Naive B cell (primary cell): Measurements from ENCODE around the gene GADD45B. TPM values are rescaled to one million over a fixed set of nuclear protein-coding genes. Genes with fewer than 3 reads are reported as not detected.

Experiments used
- ATAC-seq, 2 donors: fragments of 150-1000 bp; cut with Tn5 transposase; 2 replicates each; pipeline ENCODE4 v1.10.0; 2021; ENCODE audit warnings: low read depth in 2 of 2, mild to moderate bottlenecking in 2 of 2, moderate library complexity in 2 of 2
- DNase-seq: peaks from one replicate; pipeline ENCODE4 v3.0.0; 2022
- H3K27ac Mint-ChIP-seq, 6 donors: one replicate each; pipeline ENCODE4 v1.8.0; 2020 to 2022; ENCODE audit warnings: mild to moderate bottlenecking in 6 of 6, mixed read lengths in 6 of 6, moderate library complexity in 5 of 6, inconsistent platforms in 2 of 6
- H3K27me3 Mint-ChIP-seq, 3 donors: one replicate each; pipeline ENCODE4 v1.8.0; 2021 to 2022; ENCODE audit warnings: mixed read lengths in 3 of 3, mild to moderate bottlenecking in 1 of 3
- H3K36me3 Mint-ChIP-seq, 2 donors: one replicate each; pipeline ENCODE4 v1.8.0; 2020 to 2022; ENCODE audit warnings: mixed read lengths in 2 of 2, inconsistent platforms in 1 of 2, mild to moderate bottlenecking in 1 of 2
- H3K4me1 Mint-ChIP-seq, 3 donors: one replicate each; pipeline ENCODE4 v1.8.0; 2020 to 2022; ENCODE audit warnings: mixed read lengths in 3 of 3, inconsistent platforms in 1 of 3, mild to moderate bottlenecking in 1 of 3, moderate library complexity in 1 of 3
- H3K4me3 Mint-ChIP-seq, 8 donors: one replicate each; pipeline ENCODE4 v1.8.0; 2020 to 2022; ENCODE audit warnings: mild to moderate bottlenecking in 8 of 8, mixed read lengths in 8 of 8, moderate library complexity in 8 of 8, inconsistent platforms in 2 of 8
- H3K9me3 Mint-ChIP-seq, 7 donors: one replicate each; pipeline ENCODE4 v1.8.0; 2020 to 2022; ENCODE audit warnings: mixed read lengths in 7 of 7, mild to moderate bottlenecking in 5 of 7, inconsistent platforms in 2 of 7, moderate library complexity in 1 of 7
- polyA plus RNA-seq, 6 donors: library from polyadenylated mRNA; unstranded; fragments of 300-500 nt; fragmentation: Illumina TruSeq; gene quantifications; one replicate each; pipeline ENCODE4 v1.2.3, GENCODE V29; 2021; ENCODE audit warnings: low read depth in 6 of 6

The GADD45B gene
- 100 to 1,000 TPM in 3 of 6 donors, 10 to 100 TPM in 3; 40.2 to 177 (median 125) TPM for polyA plus RNA-seq

GRCh38 chr19:2475702-2476450 lies at the start of gene GADD45B:
Gene GADD45B, plus strand, starts transcription at chr19:2476127. Its CDS starts 232 bp downstream, at chr19:2476359.
- Mint-ChIP-seq H3K36me3 (no peaks in the 10 kb centered on the region), H3K27ac (peak within 1 kb of the TSS; percentile 96 to 99 (median 98)), H3K27me3 (peaks cover 0 to 3% (median 0%) of the 10 kb centered on the region in 3 donors), H3K4me1 (peaks cover 33 to 37% (median 35%) of the 10 kb centered on the region in 3 donors), H3K4me3 (peak within 1 kb of the TSS; percentile 93 to 100 (median 98)), H3K9me3 (peaks cover 0 to 4% (median 0%) of the 10 kb centered on the region in 7 donors)
- ATAC-seq = peak; percentile 60 to 66
- DNase-seq = peak; percentile 97

DNA sequence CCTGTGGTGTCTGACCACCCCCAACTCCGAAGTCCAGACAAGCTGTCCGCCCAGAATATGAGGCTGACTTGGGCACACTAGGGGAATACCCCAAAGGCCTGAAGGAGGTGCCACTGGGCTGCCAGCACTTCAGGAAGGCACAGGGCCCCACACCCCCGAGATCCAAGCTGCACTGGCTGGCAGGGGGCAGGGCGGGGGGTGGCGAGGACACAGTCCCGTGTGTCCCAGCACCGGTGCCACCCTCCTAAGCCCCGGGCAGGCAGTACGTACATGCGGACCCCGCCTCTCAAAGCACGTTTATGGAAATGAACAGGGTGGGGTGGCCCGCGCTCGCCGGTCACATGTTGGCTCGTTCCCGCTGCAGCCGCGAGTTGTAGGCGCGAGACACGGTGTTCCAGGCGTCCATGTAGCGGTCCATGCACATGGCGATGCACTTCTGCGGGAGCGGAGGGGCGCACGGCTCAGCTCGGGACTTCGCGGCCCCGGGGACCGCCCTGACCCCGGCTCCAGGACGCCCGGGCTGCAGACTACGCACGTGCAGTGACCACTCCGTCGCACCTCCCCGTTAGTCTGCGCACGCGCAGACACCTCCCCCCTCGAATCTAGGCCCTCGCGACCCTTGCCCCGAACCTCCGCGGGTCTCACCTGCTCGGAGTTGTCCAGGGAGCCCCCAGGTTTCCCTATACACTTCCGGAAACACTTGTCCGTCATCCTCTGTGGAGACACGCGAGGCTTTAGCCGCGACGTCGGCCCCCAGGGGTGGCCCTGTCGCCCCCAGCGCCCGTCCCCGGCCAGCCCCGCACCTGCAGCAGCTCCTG lies 49.1 kb upstream of the GADD45B start:
- ATAC-seq = peak; percentile 0 to 1
- H3K27me3 Mint-ChIP-seq = no peaks in the 10 kb centered on the region
- H3K4me3 Mint-ChIP-seq = peak overlapping the region; percentile 91 to 98 (median 96)
- peaks cover 15 to 18% (median 17%) of the 10 kb centered on the region in 3 donors for H3K4me1 Mint-ChIP-seq
- DNase-seq = peak; percentile 17
- no peaks in the 10 kb centered on the region for H3K9me3 Mint-ChIP-seq
- no peaks in the 10 kb centered on the region for H3K36me3 Mint-ChIP-seq
- peak overlapping the region in 4 of 6 donors; percentile 94 to 97 (median 96) for H3K27ac Mint-ChIP-seq

GRCh38 chr19:2427429-2428320 lies 48.3 kb upstream of the GADD45B start, which contains the start of gene TIMM13:
Gene TIMM13, minus strand, starts transcription at chr19:2427586. Its CDS starts 53 bp downstream, at chr19:2427533.
- Mint-ChIP-seq H3K36me3 (no peaks in the 10 kb centered on the region), H3K4me3 (peak within 1 kb of the TSS; percentile 91 to 98 (median 96)), H3K4me1 (peaks cover 15 to 18% (median 17%) of the 10 kb centered on the region in 3 donors), H3K9me3 (no peaks in the 10 kb centered on the region), H3K27me3 (no peaks in the 10 kb centered on the region), H3K27ac (peak within 1 kb of the TSS; percentile 95 to 98 (median 98))
- DNase-seq (peak; percentile 98), ATAC-seq (peak; percentile 94)

GRCh38 chr19:2428321-2428690 lies 47.6 kb upstream of the GADD45B start:
- Mint-ChIP-seq H3K27me3 (no peaks in the 10 kb centered on the region), H3K27ac (peak overlapping the region in 2 of 6 donors; percentile 96 to 98), H3K9me3 (no peaks in the 10 kb centered on the region), H3K36me3 (no peaks in the 10 kb centered on the region), H3K4me1 (peaks cover 15 to 18% (median 17%) of the 10 kb centered on the region in 3 donors), H3K4me3 (peak overlapping the region in 6 of 8 donors; percentile 91 to 98 (median 96))
- ATAC-seq = no peak
- no peak for DNase-seq

DNA sequence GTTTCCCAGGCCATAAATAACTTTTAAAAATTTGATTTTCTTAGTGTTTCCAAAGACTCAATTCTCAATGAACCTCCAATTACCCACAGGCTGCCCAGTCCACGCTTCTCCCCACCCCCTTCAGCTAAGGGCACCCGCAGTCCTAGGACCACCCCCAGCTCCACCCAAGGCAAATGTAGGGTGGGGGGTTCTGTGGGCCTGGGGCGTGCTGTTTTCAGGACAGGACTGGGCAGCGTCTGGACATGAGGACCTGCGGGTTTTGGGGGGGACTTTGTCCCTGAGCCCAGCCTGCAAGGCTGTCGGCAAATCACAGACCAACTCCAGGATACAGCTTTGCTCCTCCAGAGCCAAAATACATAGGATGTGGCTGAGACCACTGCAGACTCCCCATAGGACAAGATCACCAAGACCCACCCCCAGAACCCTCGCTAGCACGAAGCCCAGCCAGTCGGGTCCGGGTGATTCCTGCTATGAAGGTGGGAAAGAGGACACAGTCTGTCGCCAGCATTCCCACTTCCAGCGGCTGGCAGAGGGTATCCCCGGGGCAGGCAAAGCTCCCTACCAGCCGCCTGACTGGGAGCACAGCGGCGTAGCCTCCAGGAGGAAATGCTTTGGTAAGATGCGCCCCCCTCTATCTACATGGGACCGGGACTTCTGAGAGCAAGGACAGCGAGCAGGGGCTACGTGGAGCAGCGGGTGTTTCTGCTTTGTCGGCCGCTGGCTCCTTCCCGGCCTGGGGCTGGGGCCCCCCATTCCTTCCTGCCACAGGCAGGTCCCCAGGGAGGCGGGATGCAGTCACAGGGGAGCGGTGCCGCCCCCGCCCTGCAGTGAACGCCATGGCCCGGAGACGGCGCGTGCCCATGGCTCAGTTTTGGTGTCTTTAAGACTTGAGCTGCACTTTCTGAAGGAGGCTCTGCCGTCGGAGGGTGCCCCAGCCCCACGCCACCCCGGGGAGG lies 46.9 kb upstream of the GADD45B start:
- ATAC-seq (no peak), DNase-seq (no peak)
- Mint-ChIP-seq H3K36me3 (no peaks in the 10 kb centered on the region), H3K27ac (peak overlapping the region in 2 of 6 donors; percentile 12 to 15), H3K27me3 (no peaks in the 10 kb centered on the region), H3K4me1 (peaks cover 15 to 18% (median 17%) of the 10 kb centered on the region in 3 donors), H3K9me3 (no peaks in the 10 kb centered on the region), H3K4me3 (peak overlapping the region in 3 of 8 donors; percentile 4 to 61 (median 44))

- DNase-seq (no peak), ATAC-seq (no peak)
- no peaks in the 10 kb centered on the region for H3K9me3 Mint-ChIP-seq
- no peaks in the 10 kb centered on the region for H3K36me3 Mint-ChIP-seq
- no peaks in the 10 kb centered on the region for H3K27me3 Mint-ChIP-seq
- peak overlapping the region in 3 of 6 donors; percentile 47 to 69 (median 54) for H3K27ac Mint-ChIP-seq
- peaks cover 15 to 18% (median 17%) of the 10 kb centered on the region in 3 donors for H3K4me1 Mint-ChIP-seq
- peak overlapping the region in 3 of 8 donors; percentile 42 to 70 (median 61) for H3K4me3 Mint-ChIP-seq
Observed at GRCh38 chr19:2429917-2430535, 45.9 kb upstream of the GADD45B start.

DNA sequence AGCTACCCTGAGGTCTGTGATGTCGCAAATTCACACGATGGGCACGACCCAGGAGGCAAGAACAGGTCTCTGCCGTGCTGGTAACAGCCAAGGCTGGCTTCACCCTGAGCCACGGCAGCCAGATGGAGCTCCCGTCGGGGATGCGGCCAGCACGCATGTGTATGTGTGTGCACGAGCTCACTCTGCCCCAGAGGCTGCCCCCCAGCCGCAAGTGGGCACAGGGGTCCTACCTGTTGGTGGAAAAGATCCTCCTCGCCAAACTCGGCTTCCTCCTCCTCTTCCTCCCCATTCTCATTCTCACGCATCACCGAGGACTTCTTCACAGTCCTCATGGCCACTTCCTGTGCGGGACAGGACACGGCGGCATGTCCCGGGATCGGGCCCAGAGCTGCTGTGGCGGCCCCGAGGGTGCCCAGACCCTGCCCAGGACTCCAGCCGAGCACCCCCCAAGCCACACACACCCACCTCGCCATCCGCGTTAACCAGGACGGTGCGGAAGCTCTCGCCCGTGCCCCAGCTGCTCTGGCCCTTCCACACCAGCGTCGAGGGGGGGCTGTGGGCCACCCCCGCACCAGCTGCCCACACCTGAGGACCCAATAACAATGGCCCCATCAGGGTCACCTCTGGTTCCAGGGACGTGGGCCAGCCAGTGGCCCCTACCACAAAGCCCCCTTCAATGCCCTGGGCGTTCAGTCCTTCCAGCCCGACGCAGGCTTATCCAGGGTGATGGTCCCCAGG lies 44.4 kb upstream of the GADD45B start:
- H3K4me1 Mint-ChIP-seq = peaks cover 13 to 16% (median 13%) of the 10 kb centered on the region in 3 donors
- DNase-seq (no peak), ATAC-seq (no peak)
- no peak overlapping the region for H3K4me3 Mint-ChIP-seq
- no peaks in the 10 kb centered on the region for H3K27me3 Mint-ChIP-seq
- no peaks in the 10 kb centered on the region for H3K36me3 Mint-ChIP-seq
- H3K9me3 Mint-ChIP-seq = no peaks in the 10 kb centered on the region
- H3K27ac Mint-ChIP-seq = no peak overlapping the region

DNA sequence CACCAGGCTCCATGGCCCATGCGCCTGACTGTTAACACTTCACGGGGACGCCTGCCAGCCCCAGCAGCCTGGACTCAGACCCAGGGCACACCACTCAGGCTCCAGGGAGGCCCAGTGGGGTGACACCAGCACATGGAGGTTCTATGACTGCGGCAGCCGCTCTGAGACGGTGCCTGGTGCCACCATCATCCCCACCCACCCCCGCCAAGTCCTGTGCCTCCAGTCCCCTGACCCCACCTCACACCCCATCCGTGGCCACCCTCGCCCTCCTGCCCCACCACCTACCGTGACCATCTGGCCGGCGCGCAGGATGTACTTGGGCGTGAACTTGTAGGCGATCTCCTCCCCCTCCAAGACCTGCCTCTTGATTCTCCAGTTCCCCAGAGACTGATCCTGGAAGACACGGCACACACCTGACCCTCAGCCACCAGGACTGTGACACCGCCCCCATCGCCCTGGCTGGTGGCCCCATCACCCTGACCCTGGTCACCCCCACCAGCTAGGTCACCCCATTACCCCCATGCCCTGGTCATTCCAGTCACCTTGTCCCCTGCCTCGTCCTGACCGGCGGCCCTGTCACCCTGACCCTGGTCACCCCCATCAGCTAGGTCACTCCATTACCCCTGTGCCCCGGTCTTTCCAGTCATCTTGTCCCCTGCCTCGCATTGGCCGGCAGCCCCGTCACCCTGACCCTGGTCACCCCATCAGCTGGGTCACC lies 43.6 kb upstream of the GADD45B start:
- H3K27ac Mint-ChIP-seq = peak overlapping the region in 1 of 6 donors; percentile 62
- ATAC-seq = no peak

DNA sequence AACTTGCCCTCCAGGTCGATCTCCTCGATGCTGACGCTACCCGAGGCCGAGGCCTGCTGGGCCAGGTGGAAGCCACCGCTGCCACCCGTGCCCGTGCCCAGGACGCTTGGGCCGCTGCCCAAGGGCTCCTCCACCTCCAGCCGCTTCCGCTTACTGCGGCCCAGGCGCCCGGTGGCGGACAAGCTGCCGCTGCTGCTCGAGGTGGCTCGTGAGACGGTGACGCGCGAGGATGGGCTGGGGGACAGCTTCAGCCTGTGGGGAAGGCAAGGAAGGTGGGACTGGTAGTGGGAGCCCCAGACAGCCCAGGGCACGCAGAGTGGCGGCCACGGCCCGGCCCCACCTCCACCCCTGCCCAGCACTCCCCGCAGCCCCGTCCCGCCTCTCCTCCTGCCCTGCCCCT lies 42.1 kb upstream of the GADD45B start:
- H3K36me3 Mint-ChIP-seq = no peaks in the 10 kb centered on the region
- no peak overlapping the region for H3K27ac Mint-ChIP-seq
- H3K4me3 Mint-ChIP-seq = no peak overlapping the region
- H3K9me3 Mint-ChIP-seq = no peaks in the 10 kb centered on the region
- no peaks in the 10 kb centered on the region for H3K27me3 Mint-ChIP-seq
- DNase-seq = no peak
- H3K4me1 Mint-ChIP-seq = peaks cover 0 to 2% (median 2%) of the 10 kb centered on the region in 3 donors
- ATAC-seq = no peak

More for the DNA sequence above, 43.6 kb upstream of the GADD45B start:
- DNase-seq = no peak
- Mint-ChIP-seq H3K36me3 (no peaks in the 10 kb centered on the region), H3K27me3 (no peaks in the 10 kb centered on the region), H3K4me1 (peaks cover 8 to 11% (median 10%) of the 10 kb centered on the region in 3 donors), H3K4me3 (no peak overlapping the region), H3K9me3 (no peaks in the 10 kb centered on the region)

- H3K27me3 Mint-ChIP-seq = no peaks in the 10 kb centered on the region
- no peaks in the 10 kb centered on the region for H3K9me3 Mint-ChIP-seq
- ATAC-seq = no peak
- H3K27ac Mint-ChIP-seq = no peak overlapping the region
- no peaks in the 10 kb centered on the region for H3K4me1 Mint-ChIP-seq
- DNase-seq = no peak
- no peak overlapping the region for H3K4me3 Mint-ChIP-seq
- H3K36me3 Mint-ChIP-seq = no peaks in the 10 kb centered on the region
Observed at GRCh38 chr19:2434267-2434666, 41.7 kb upstream of the GADD45B start.
